ENCODE measurements around the gene CRYZL1.

DNA sequence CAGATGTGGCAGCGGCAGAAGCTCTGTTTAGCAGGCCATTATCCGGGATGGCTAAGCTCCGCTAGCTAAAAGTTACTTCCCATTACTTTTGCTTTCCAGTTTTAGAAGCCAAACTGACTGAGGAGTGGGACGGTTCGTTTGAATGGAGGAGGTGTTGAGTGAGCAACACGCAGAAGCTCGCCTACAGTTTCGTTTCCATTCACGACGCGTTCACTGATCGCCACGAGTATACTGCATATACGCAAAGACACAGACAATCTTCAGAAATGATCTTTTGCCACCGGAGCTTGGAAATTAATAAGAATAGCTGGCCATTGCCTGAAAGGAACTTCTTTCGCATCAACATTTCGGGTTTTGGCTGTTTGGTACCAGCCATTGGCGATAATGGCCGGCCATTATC is 84.1 kb downstream of the CRYZL1 start:
- TF ChIP-seq POLR2A (IDR thresholded peaks at IDR 0.05; ENCODE audit: borderline replicate concordance, extremely low read depth, insufficient read depth, insufficient read length) = no peak
- TF ChIP-seq, protein P1, sequence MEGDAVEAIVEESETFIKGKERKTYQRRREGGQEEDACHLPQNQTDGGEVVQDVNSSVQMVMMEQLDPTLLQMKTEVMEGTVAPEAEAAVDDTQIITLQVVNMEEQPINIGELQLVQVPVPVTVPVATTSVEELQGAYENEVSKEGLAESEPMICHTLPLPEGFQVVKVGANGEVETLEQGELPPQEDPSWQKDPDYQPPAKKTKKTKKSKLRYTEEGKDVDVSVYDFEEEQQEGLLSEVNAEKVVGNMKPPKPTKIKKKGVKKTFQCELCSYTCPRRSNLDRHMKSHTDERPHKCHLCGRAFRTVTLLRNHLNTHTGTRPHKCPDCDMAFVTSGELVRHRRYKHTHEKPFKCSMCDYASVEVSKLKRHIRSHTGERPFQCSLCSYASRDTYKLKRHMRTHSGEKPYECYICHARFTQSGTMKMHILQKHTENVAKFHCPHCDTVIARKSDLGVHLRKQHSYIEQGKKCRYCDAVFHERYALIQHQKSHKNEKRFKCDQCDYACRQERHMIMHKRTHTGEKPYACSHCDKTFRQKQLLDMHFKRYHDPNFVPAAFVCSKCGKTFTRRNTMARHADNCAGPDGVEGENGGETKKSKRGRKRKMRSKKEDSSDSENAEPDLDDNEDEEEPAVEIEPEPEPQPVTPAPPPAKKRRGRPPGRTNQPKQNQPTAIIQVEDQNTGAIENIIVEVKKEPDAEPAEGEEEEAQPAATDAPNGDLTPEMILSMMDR (IDR thresholded peaks at IDR 0.05 in 2 of 3, conservative IDR thresholded peaks at IDR 0.05 in 1 of 3; ENCODE audit: borderline replicate concordance in 1 of 3, insufficient read depth in 1 of 3, low read depth in 2 of 3, low read length in 2 of 3) = no peak

Data from HCT116 (cell line).